Lower leg skin (tissue), 3 donors: ENCODE results near the gene NPAS1.

Experiments
- POLR2A ChIP-seq, 2 donors: fragments of 450-650 bp; IDR thresholded peaks; one replicate each; pipeline ENCODE4 v1.6.1; 2016 to 2017; ENCODE audit warnings: antibody characterized with exemption in 2 of 2, mild to moderate bottlenecking in 1 of 2, moderate library complexity in 1 of 2
- TF ChIP-seq, protein P1 (sequence below), 3 donors: fragments of 450-650 bp; IDR thresholded peaks; one replicate each; pipeline ENCODE4 v1.5.1; 2016; ENCODE audit warnings: antibody characterized with exemption in 3 of 3, mild to moderate bottlenecking in 3 of 3, moderate library complexity in 2 of 3

GRCh38 chr19:47081095-47081494 is 61.5 kb downstream of the NPAS1 start:
- TF ChIP-seq, protein P1, sequence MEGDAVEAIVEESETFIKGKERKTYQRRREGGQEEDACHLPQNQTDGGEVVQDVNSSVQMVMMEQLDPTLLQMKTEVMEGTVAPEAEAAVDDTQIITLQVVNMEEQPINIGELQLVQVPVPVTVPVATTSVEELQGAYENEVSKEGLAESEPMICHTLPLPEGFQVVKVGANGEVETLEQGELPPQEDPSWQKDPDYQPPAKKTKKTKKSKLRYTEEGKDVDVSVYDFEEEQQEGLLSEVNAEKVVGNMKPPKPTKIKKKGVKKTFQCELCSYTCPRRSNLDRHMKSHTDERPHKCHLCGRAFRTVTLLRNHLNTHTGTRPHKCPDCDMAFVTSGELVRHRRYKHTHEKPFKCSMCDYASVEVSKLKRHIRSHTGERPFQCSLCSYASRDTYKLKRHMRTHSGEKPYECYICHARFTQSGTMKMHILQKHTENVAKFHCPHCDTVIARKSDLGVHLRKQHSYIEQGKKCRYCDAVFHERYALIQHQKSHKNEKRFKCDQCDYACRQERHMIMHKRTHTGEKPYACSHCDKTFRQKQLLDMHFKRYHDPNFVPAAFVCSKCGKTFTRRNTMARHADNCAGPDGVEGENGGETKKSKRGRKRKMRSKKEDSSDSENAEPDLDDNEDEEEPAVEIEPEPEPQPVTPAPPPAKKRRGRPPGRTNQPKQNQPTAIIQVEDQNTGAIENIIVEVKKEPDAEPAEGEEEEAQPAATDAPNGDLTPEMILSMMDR (IDR thresholded peaks at IDR 0.05) = no peak
- TF ChIP-seq POLR2A (IDR thresholded peaks at IDR 0.05) = no peak
